HL-60/S4 treated with retinoic acid at 250 ng/mL for 4 days and 3 days (cell line): ENCODE results near the gene ADGB.
"Not testable (repeated sequence)": the region's sequence is repeated elsewhere in the genome, so short reads cannot be mapped to it uniquely, and the experiment has no call there.

Experiments used
- in situ Hi-C: fragments of 300-500 bp; cut with MboI; formaldehyde crosslinking; loops from 2 replicates; pipeline ENCODE4 v1.7.0; 2022; ENCODE audit warnings: low sequenced_read_pairs

The ADGB gene

GRCh38 chr6:146814148-146814750 lies 215.5 kb downstream of the ADGB start:
- in situ Hi-C loops: no loop called here

DNA sequence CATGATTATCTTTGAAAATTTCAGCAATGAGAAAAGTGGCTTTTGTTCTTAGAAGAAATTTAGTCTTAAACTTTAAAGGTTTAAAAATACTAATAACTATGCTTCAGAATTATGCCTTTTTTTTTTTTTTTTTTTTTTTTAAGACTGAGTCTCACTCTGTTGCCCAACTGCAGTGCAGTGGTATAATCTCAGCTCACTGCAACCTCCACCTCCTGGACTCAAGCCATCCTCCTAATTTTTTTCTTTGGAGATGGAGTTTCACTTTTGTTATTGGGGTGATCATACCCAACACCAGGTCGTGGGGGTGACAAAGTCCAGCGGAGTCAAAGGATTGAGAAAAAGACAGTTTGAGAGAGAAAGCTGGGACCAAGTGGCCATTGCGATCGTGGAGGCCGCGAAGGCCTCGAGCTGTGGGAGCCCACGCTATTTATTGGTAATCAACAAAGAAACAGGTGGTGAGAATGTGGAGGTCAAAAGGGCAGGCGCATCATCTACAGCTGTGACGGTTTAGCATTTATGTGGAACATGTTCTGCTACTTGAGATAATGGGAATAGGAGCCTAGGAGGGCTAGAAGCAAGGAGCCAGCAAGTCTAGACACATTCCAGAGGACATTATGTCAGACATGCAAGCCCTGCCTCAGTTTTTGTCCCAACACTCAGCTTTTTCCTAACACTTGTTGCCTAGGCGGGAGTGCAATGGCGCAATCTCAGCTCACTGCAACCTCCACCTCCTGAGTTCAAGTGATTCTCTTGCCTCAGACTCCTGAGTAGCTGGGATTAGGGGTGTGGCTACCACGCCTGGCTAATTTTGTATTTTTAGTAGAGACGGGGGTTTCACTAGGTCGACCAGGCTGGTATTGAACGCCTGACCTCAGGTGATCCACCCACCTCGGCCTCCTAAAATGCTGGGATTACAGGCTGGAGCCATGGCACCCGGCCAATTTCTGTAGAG lies 217.0 kb downstream of the ADGB start:
- in situ Hi-C loops: not testable (repeated sequence)

DNA sequence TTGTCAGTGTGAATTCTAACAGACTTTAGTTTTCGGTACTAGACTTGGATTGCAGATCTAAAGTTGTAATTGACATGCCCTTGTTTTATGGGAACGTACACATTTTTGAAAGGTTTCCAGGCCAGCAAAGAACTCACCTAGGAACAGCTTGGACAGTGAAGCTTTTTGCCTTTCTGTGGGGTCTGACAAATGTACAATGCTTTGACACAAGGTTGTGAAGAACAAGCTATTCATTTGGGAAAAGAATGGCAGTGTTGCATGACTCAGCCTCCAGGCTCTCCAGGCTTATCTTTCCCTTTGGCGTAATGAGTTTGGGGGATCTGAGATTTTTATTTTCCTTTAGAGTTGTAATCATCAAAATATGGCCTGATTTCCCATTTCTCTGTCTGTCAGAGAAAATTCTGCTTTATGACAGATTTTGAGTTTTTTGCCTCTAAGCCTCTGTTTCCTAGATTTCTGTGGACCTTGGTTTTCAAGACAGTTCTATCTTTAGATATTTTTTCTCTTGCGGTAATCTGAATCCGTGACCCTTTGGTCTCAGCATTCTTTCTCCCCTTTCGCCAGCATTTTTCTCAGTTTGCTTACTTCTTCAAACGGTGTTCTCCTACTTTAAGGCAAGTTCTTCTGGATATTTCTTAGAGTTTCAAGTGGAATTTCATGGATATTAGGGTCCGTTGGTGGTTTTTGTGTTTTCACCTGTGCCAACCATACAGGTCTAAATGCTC lies 221.0 kb downstream of the ADGB start:
- in situ Hi-C loops: no loop called here

GRCh38 chr6:146827216-146827928 lies 228.6 kb downstream of the ADGB start:
- in situ Hi-C loops: no loop called here

GRCh38 chr6:146829792-146830565 lies 231.2 kb downstream of the ADGB start:
- in situ Hi-C loops: no loop called here

DNA sequence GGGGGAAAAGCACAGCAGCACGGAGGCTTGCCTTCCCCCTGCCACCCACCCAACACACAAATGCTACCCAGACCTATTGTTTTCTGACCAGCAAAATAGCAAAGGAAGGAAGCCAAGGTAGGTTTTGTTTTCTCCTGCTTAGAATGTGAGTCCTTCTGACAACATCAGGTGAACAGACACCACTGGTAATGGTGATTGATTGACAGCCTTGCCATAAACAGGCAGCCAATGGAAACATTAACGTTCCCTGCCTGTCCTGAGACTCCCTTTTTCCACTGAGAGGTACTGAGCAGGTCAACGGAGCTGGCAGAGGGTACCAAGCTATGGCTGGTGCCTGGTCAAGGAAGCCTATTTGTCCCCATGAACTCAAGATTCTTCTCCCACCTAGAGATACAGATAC lies 234.4 kb downstream of the ADGB start:
- in situ Hi-C loops: no loop called here

GRCh38 chr6:146840216-146840615 lies 241.4 kb downstream of the ADGB start:
- in situ Hi-C loops: no loop called here

DNA sequence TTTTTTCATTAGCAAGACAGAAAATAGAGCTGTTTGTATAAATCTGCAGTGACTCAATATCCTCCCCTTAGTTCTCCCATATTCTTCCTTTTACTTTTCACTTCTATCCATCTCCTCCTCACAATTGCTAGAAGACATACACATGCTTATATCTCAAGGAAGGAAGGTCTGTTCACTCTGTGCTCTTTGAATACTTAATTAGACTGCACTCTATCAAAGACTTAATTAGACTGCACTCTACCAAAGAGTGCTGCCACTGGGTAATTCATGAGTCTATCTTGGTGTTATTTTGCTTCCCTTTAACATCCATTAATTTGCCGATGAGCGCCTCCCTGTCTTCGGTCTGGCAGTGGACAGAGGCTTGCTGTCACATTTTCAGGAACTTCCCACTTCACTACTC lies 241.9 kb downstream of the ADGB start:
- in situ Hi-C loops: no loop called here

DNA sequence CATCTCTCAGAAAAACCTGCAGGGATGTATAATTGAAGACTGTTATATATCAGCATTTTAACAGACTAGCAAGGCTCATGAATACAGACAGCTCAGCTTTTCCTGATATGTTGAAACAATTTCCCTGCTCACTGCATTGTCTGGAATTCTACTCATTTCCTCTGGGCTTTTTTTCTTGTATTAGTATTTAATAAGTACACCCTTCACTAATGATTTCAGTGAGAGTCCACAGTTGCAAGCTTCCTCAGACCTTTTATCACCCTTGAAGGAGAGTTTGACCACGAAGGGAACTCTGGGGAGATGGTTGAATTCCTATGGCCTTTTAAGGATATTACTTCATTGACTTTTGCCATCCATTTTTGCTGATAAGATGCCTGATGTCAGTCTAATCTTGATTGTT lies 248.7 kb downstream of the ADGB start:
- in situ Hi-C loops: no loop called here

- in situ Hi-C loops: no loop called here
Measured at GRCh38 chr6:146850238-146850896, 251.6 kb downstream of the ADGB start.

GRCh38 chr6:146850981-146851380 lies 252.2 kb downstream of the ADGB start:
- in situ Hi-C loops: no loop called here

DNA sequence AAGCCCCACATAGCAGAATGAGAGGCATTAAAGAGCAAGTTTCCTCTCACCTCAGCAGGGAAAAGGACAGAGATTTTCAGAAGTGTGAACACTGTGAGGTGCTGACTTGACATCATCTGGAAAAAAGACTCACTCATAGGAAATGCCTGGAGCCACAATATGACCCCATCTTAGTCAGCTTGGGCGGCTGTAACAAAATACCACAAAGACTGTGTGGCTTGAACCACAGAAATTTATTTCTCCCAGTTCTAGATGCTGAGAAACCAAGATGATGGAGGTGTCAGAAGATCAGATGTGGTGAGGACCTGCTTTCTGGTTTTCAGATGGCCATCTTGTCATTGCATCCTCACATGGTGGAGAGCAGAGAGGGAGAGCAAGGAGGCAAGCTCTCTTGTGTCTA lies 253.1 kb downstream of the ADGB start:
- in situ Hi-C loops: no loop called here

DNA sequence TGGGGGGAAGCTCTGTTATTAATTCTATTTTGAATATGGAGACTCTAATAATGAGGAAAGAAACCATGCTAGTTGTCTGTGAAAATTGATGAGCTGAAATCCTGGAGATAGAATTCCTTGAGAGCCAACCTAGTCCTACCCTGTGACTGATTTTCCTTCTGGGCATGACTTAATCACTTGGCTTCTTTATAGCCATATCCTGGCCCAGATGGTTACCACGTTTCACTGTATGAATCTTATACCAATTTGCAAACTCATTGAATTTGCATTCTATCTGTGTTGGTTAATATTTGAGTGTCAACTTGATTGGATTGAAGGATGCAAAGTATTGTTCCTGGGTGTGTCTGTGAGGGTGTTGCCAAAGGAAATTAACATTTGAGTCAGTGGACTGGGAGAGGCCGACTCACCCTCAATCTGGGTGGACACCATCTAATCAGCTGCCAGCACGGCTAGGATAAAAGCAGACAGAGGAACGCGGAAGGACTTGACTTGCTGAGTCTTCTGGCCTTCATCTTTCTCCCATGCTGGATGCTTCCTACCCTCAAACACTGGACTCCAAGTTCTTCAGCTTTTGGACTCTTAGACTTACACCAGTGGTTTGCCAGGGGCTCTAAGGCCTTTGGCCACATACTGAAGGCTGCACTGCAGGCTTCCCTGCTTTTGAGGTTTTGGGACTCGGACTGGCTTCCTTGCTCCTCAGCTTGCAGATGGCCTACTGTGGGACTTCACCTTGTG lies 255.9 kb downstream of the ADGB start:
- in situ Hi-C loops: not testable (repeated sequence)

DNA sequence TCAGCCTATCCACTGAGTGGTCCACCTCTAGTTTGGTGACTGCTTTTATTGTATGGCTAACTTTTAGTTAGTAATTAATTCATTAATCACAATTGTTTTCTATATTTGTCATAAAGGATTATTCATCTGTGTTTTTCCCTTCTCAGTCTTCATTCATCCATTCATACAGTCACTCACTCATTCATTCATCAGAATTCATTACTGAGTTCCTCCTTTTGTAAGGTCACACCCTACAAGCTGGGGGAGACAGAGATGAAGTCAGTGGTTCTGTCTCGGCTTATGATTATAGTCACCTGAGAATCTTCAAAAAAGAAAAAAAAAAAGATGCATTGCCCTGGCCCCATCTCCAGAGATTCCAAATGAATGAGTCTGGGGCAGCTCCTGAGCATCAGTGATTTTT lies 257.1 kb downstream of the ADGB start:
- in situ Hi-C loops: no loop called here

DNA sequence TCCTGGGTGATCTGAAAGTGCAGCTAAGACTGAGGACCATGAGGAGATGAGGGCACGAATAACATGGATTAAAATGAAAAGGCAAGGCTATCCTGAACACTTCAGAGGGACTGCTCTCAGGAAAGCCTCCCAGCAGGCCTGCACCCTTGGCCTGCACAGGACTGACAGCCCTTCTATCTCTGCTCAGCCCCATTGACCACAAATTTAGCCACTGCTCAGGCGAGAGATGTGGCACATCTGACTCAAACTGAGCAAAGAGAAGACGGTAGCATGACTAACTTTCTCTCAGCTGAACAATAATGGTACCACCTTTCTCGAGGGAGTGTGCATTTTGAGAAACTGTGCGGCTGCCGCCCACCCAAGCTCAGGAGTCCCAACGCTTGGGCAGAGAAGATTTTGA lies 257.5 kb downstream of the ADGB start:
- in situ Hi-C loops: no loop called here

DNA sequence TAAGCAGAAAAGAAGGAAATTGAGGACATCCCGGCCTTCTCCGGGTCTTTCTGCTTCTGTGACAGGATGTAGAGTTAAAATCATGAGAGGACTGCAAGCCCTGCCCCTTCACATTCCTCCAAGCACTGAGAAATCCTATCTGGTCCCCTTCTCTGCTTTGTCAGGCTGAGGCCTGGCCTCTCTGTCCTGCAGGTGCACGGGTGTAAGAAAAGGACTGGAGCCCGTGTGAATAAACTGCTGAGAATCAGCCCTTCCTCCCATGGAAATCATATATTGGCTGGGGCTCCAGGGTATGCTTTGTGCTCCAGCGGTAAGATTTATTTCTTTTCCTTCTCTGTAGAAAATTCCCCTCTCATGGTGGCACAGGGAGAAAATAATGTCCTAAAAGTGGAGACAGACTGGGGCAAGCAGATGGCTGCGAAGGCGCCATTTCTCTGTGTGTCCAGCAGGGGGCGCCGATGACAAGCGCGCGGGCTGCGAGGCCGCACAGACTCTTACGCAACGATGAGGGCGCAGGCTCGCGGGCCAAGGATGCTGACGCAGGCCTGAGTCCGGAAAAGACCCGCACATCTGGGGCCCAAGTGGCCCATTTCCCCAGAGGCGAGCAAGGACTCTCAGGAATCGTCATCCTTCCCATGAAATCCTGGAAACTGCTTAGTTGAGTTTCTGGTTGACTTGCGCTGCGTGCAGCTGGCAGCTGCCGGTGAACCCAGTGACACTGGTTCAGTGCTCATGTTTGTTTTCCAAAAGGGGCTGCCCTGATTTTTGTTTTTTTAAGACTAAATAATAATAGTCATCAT lies 258.6 kb downstream of the ADGB start:
- in situ Hi-C loops: no loop called here

GRCh38 chr6:146857980-146858347 lies 259.2 kb downstream of the ADGB start:
- in situ Hi-C loops: no loop called here

DNA sequence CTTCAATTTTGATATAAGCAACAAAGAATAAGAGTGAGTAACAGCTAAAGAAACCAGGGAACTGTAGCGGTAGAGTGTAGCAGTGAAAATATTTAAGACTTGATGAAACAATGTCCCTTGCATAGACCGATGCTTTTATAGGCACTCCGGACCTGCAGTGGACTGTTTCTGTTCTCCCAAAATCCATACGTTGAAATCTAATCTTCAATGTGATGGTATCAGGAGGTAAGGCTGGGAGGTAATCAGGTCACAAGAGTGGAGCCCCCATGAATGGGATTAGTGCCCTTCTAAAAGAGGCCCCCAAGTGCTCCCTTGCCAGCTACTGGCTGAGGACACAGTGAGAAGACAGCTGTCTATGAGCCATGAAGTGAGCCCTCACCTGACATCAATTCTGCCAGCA lies 260.4 kb downstream of the ADGB start:
- in situ Hi-C loops: no loop called here
